Activated CD4-positive, alpha-beta memory T cell treated with anti-CD3 and anti-CD28 coated beads for 36 hours (primary cell): Measurements from ENCODE around the gene RMND5B. TPM values are rescaled to one million over a fixed set of nuclear protein-coding genes. Genes with fewer than 3 reads are reported as not detected.
A peak's percentile ranks its signal among the peaks of the same experiment; 100 is the strongest.
"Not testable (repeated sequence)": the region's sequence is repeated elsewhere in the genome, so short reads cannot be mapped to it uniquely, and the experiment has no call there.

Source experiments
- CTCF ChIA-PET: fragments of 350-600 bp; sonication (Branson Sonifier 250); formaldehyde crosslinking; loops from one replicate; lab custom pipeline; 2021; ENCODE audit warnings: antibody characterized with exemption, inconsistent platforms; lab: Charles Lee
- POLR2A ChIA-PET: fragments of 350-600 bp; sonication (Branson Sonifier 250); formaldehyde crosslinking; loops from one replicate; lab custom pipeline; 2021; ENCODE audit warnings: antibody characterized with exemption; lab: Charles Lee
- DNase-seq: peaks from one replicate; pipeline ENCODE4 v3.0.0-alpha.2; 2020
- H3K27ac Mint-ChIP-seq: one replicate; pipeline ENCODE4 v1.8.0; 2021; ENCODE audit warnings: mixed read lengths
- H3K27me3 Mint-ChIP-seq: one replicate; pipeline ENCODE4 v1.8.0; 2021; ENCODE audit warnings: mixed read lengths
- H3K36me3 Mint-ChIP-seq: one replicate; pipeline ENCODE4 v1.8.0; 2021; ENCODE audit warnings: mixed read lengths
- H3K4me1 Mint-ChIP-seq: one replicate; pipeline ENCODE4 v1.8.0; 2021; ENCODE audit warnings: low read depth, mixed read lengths
- H3K4me3 Mint-ChIP-seq: one replicate; pipeline ENCODE4 v1.8.0; 2021; ENCODE audit warnings: mild to moderate bottlenecking, mixed read lengths
- H3K9me3 Mint-ChIP-seq: one replicate; pipeline ENCODE4 v1.8.0; 2021; ENCODE audit warnings: mixed read lengths
- intact Hi-C: fragments of 100-400 bp; cut with micrococcal nuclease; formaldehyde crosslinking; loops from one replicate; pipeline ENCODE4 v1.15.1; 2023
- total RNA-seq, 2 experiments: library from RNA; stranded (reverse); gene quantifications; one replicate each; pipeline ENCODE4 v1.2.3, GENCODE V29; 2021

RMND5B gene
- total RNA-seq: 10 to 100 TPM; 32.0 to 34.9 TPM

GRCh38 chr5:178130576-178131445 lies at the start of gene RMND5B:
TSS of gene RMND5B (plus strand) at chr5:178131014. CDS start at chr5:178138120, 7,106 bp downstream.
- Mint-ChIP-seq H3K36me3 (peaks cover 11% of the 10 kb centered on the region), H3K9me3 (no peaks in the 10 kb centered on the region), H3K27ac (peak within 1 kb of the TSS; percentile 81), H3K4me1 (peaks cover 21% of the 10 kb centered on the region), H3K4me3 (peak within 1 kb of the TSS; percentile 82), H3K27me3 (no peaks in the 10 kb centered on the region)
- intact Hi-C loops: loop anchor here (1.0 to 2.0 kb wide), 3 partner anchors 10 to 22 kb away; partner anchors contain the start of gene NHP2
- ChIA-PET POLR2A (interaction anchor here (0.7 to 2.9 kb wide), 6 partner anchors 10 to 73 kb away, joined by 3 to 12 read pairs (median 4); partner anchors contain the start of genes HNRNPAB, N4BP3 and NHP2), CTCF (interaction anchor here (1.5 to 2.2 kb wide), 2 partner anchors 10 to 55 kb away, joined by 8 to 12 read pairs; no protein-coding TSS in a partner anchor)
- peak; percentile 89 for DNase-seq

GRCh38 chr5:178081571-178082243 lies 49.1 kb upstream of the RMND5B start:
- no peak for DNase-seq
- ChIA-PET CTCF (interaction anchor here (1.7 kb wide), 1 partner anchor 39 kb away, joined by 4 read pairs; no protein-coding TSS in a partner anchor), POLR2A (no interaction called here)
- Mint-ChIP-seq H3K36me3 (no peaks in the 10 kb centered on the region), H3K27me3 (peaks cover 11% of the 10 kb centered on the region), H3K27ac (no peak overlapping the region), H3K4me1 (no peaks in the 10 kb centered on the region), H3K4me3 (no peak overlapping the region), H3K9me3 (no peaks in the 10 kb centered on the region)
- intact Hi-C loops: no loop called here

- no peaks in the 10 kb centered on the region for H3K36me3 Mint-ChIP-seq
- no peaks in the 10 kb centered on the region for H3K9me3 Mint-ChIP-seq
- ChIA-PET CTCF (interaction anchor here (0.6 to 0.8 kb wide), 2 partner anchors 107 to 695 kb away, joined by 3 to 5 read pairs; no protein-coding TSS in a partner anchor), POLR2A (no interaction called here)
- H3K4me1 Mint-ChIP-seq: no peaks in the 10 kb centered on the region
- H3K27ac Mint-ChIP-seq: no peak overlapping the region
- no peak overlapping the region for H3K4me3 Mint-ChIP-seq
- DNase-seq: no peak
- peaks cover 11% of the 10 kb centered on the region for H3K27me3 Mint-ChIP-seq
- intact Hi-C loops: no loop called here
Measured at GRCh38 chr5:178083922-178084321, 46.9 kb upstream of the RMND5B start.

GRCh38 chr5:178085316-178085715 lies 45.5 kb upstream of the RMND5B start:
- H3K9me3 Mint-ChIP-seq: no peaks in the 10 kb centered on the region
- POLR2A ChIA-PET: no interaction called here
- DNase-seq: no peak
- H3K27me3 Mint-ChIP-seq: peaks cover 11% of the 10 kb centered on the region
- H3K4me3 Mint-ChIP-seq: no peak overlapping the region
- no peak overlapping the region for H3K27ac Mint-ChIP-seq
- no peaks in the 10 kb centered on the region for H3K36me3 Mint-ChIP-seq
- CTCF ChIA-PET: interaction anchor here (1.0 kb wide), 1 partner anchor 9 kb away, joined by 3 read pairs; no protein-coding TSS in a partner anchor
- intact Hi-C loops: no loop called here
- H3K4me1 Mint-ChIP-seq: no peaks in the 10 kb centered on the region

GRCh38 chr5:178086266-178086665 lies 44.5 kb upstream of the RMND5B start:
- DNase-seq: no peak
- Mint-ChIP-seq H3K9me3 (peaks cover 2% of the 10 kb centered on the region), H3K27me3 (peaks cover 9% of the 10 kb centered on the region), H3K4me1 (peaks cover 3% of the 10 kb centered on the region), H3K27ac (no peak overlapping the region), H3K36me3 (no peaks in the 10 kb centered on the region), H3K4me3 (no peak overlapping the region)
- ChIA-PET POLR2A (no interaction called here), CTCF (no interaction called here)
- intact Hi-C loops: no loop called here

- not testable (repeated sequence) for H3K4me1 Mint-ChIP-seq
- CTCF ChIA-PET: interaction anchor here (0.6 kb wide), 1 partner anchor 56 kb away, joined by 4 read pairs; no protein-coding TSS in a partner anchor
Measured at GRCh38 chr5:178087199-178087598, 43.6 kb upstream of the RMND5B start.

GRCh38 chr5:178090856-178091255 lies 40.0 kb upstream of the RMND5B start:
- Mint-ChIP-seq H3K9me3 (peaks cover 4% of the 10 kb centered on the region), H3K27ac (no peak overlapping the region), H3K4me3 (no peak overlapping the region), H3K27me3 (peaks cover 2% of the 10 kb centered on the region), H3K36me3 (no peaks in the 10 kb centered on the region), H3K4me1 (peaks cover 15% of the 10 kb centered on the region)
- ChIA-PET CTCF (interaction anchor here (3.9 kb wide), 1 partner anchor 15 kb away, joined by 20 read pairs; no protein-coding TSS in a partner anchor), POLR2A (no interaction called here)
- intact Hi-C loops: no loop called here
- peak; percentile 33 for DNase-seq

More at GRCh38 chr5:178087199-178087598, 43.6 kb upstream of the RMND5B start:
- H3K27me3 Mint-ChIP-seq, H3K27ac Mint-ChIP-seq, POLR2A ChIA-PET, H3K36me3 Mint-ChIP-seq, intact Hi-C loops, DNase-seq, H3K9me3 Mint-ChIP-seq, H3K4me3 Mint-ChIP-seq: not testable (repeated sequence)

- H3K27ac Mint-ChIP-seq: no peak overlapping the region
- no peak for DNase-seq
- CTCF ChIA-PET: interaction anchor here (0.6 to 0.9 kb wide), 2 partner anchors 18 to 590 kb away, joined by 3 read pairs; no protein-coding TSS in a partner anchor
- H3K27me3 Mint-ChIP-seq: no peaks in the 10 kb centered on the region
- H3K36me3 Mint-ChIP-seq: no peaks in the 10 kb centered on the region
- peaks cover 4% of the 10 kb centered on the region for H3K9me3 Mint-ChIP-seq
- no peak overlapping the region for H3K4me3 Mint-ChIP-seq
- intact Hi-C loops: no loop called here
- POLR2A ChIA-PET: no interaction called here
- H3K4me1 Mint-ChIP-seq: peaks cover 15% of the 10 kb centered on the region
Measured at GRCh38 chr5:178093134-178093533, 37.7 kb upstream of the RMND5B start.

- intact Hi-C loops: no loop called here
- H3K27me3 Mint-ChIP-seq: no peaks in the 10 kb centered on the region
- peaks cover 15% of the 10 kb centered on the region for H3K4me1 Mint-ChIP-seq
- peaks cover 4% of the 10 kb centered on the region for H3K9me3 Mint-ChIP-seq
- ChIA-PET POLR2A (no interaction called here), CTCF (interaction anchor here (0.7 to 0.8 kb wide), 2 partner anchors 19 to 27 kb away, joined by 3 read pairs; no protein-coding TSS in a partner anchor)
- no peaks in the 10 kb centered on the region for H3K36me3 Mint-ChIP-seq
- peak; percentile 23 for DNase-seq
- H3K4me3 Mint-ChIP-seq: no peak overlapping the region
- no peak overlapping the region for H3K27ac Mint-ChIP-seq
Measured at GRCh38 chr5:178094345-178094744, 36.5 kb upstream of the RMND5B start.

GRCh38 chr5:178098685-178099084 lies 32.1 kb upstream of the RMND5B start:
- ChIA-PET POLR2A (no interaction called here), CTCF (interaction anchor here (1.3 kb wide), 1 partner anchor 22 kb away, joined by 5 read pairs; no protein-coding TSS in a partner anchor)
- Mint-ChIP-seq H3K27ac (no peak overlapping the region), H3K4me1 (peaks cover 8% of the 10 kb centered on the region), H3K4me3 (no peak overlapping the region), H3K9me3 (no peaks in the 10 kb centered on the region), H3K36me3 (no peaks in the 10 kb centered on the region), H3K27me3 (no peaks in the 10 kb centered on the region)
- no peak for DNase-seq
- intact Hi-C loops: no loop called here

GRCh38 chr5:178103612-178104011 lies 27.2 kb upstream of the RMND5B start:
- intact Hi-C loops: no loop called here
- Mint-ChIP-seq H3K36me3 (no peaks in the 10 kb centered on the region), H3K4me3 (no peak overlapping the region), H3K27ac (no peak overlapping the region), H3K9me3 (no peaks in the 10 kb centered on the region), H3K4me1 (no peaks in the 10 kb centered on the region), H3K27me3 (no peaks in the 10 kb centered on the region)
- DNase-seq: no peak
- POLR2A ChIA-PET: no interaction called here
- CTCF ChIA-PET: interaction anchor here (2.2 kb wide), 1 partner anchor 17 kb away, joined by 4 read pairs; no protein-coding TSS in a partner anchor
